Neuron (in vitro differentiated cells): ENCODE measurements around the gene LTF.

ENCODE experiments used
- H2AFZ ChIP-seq: one replicate; pipeline ENCODE4 v1.6.1; 2013; ENCODE audit warnings: low read depth, mild to moderate bottlenecking, inconsistent platforms, low read length, moderate library complexity
- H3K27me3 ChIP-seq: one replicate; pipeline ENCODE4 v1.6.1; 2013; ENCODE audit warnings: low read length; ENCODE audit not compliant: insufficient read depth
- H3K36me3 ChIP-seq: one replicate; pipeline ENCODE4 v1.6.1; 2013; ENCODE audit warnings: low read length; ENCODE audit not compliant: insufficient read depth
- H3K4me1 ChIP-seq: one replicate; pipeline ENCODE4 v1.6.1; 2013; ENCODE audit warnings: low read length; ENCODE audit not compliant: insufficient read depth
- H3K4me3 ChIP-seq: 2 replicates; pipeline ENCODE4 v1.5.1; 2013; ENCODE audit warnings: mild to moderate bottlenecking, low read length, moderate library complexity
- H3K9me3 ChIP-seq: one replicate; pipeline ENCODE4 v1.6.1; 2013; ENCODE audit warnings: low read length

The LTF gene

DNA sequence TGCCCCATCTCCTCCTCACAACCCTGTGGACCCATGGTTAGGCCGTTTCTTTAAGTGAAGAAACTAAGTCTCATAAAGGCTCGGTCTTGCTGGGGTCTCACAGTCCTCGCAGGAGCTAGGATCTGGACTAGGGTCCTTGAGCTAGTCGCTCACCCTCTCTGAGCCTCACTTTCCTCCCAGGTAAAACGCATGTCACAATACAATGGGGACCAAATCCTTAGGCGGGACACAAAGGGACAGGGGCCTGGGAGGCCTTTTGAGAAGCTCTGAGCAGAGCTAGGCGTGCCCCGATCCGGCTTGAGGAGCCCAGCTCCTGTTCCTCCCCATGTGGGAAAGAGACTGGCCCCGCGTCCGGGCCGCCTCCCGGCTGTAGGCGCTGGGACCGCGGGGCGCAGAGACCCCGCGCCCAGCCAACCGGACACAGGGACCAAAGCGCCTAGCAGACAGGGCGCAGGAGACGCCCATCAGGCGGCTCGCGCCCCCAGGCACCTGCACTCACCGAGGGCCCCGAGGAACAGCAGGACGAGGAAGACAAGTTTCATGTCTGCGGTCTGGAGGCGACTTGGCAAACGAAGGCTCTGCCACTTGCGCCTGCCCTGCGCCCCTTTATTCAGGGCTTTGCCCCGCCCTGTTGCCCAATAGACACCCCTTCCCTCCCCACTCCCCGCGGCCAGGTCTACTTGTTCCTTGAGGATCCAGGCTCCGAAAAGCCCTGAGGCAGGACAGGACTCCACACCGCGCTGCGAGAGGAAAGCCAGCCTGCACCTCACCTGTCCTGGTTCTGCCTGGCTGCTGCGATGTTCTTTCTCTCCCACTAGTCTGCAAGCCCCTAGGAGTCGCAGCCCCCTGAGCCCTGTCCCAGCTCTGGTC lies at the start of gene LTF:
Gene LTF (minus strand): TSS at position 580 of the 870 bp plus-strand sequence. CDS start 38 bp downstream, at position 542.
- Histone ChIP-seq H3K27me3 (no peaks in the 10 kb centered on the region), H2AFZ (no peak within 1 kb of the TSS), H3K36me3 (no peaks in the 10 kb centered on the region), H3K4me3 (no peak within 1 kb of the TSS), H3K9me3 (no peaks in the 10 kb centered on the region), H3K4me1 (no peaks in the 10 kb centered on the region)

DNA sequence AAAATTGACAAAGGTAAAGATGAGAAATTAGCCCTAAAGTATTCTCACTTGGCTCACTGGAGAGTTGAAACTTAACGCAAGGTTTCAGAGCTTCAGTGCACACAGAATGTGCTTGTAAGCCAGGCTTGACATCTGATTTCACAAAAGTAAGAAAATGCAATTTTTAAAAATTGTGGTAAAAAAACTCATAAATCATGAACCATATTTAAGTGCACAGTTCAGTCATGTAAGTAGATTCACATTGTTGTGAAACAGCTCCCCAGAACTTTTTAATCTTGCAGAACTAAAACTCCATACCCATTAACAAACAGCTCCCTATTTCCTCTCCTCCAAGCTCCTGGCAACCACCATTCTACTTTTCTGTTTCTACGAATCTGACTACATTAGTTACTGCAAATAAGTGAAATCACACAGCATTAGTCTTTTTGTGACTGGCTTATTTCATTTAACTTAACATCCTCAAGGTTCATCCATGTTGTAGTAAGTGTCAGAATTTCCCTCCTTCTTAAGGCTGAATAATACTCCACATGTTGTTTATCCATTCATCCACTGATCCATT lies 47.6 kb upstream of the LTF start:
- Histone ChIP-seq H3K36me3 (no peaks in the 10 kb centered on the region), H3K4me3 (no peak overlapping the region), H3K9me3 (no peaks in the 10 kb centered on the region), H3K4me1 (no peaks in the 10 kb centered on the region), H3K27me3 (no peaks in the 10 kb centered on the region), H2AFZ (no peak overlapping the region)

DNA sequence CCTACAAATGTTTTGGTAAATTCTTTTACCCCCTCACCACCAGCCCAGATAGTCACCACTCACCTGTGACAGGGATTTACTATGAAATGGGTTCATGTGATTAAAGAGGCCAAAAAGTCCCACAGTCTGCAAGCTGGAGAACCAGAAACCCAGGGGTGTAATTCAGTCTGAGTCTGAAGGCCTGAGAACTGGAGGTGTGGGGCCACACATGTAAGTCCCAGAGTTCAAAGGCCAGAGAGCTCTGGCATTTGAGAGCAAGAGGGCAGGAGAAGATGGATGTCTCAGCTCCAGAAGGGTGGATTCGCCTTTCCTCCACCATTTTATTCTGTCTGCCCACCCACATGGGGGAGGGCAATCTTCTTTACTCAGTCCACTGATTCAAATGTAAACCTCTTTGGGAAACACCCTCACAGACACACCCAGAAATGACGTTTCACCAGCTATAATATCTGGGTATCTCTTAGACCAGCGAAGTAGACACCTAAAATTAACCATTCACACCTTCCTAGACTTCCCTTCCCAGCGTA lies 45.0 kb upstream of the LTF start:
- no peak overlapping the region for H3K4me3 ChIP-seq
- H3K36me3 ChIP-seq, result no peaks in the 10 kb centered on the region
- no peak overlapping the region for H2AFZ ChIP-seq
- no peaks in the 10 kb centered on the region for H3K4me1 ChIP-seq
- H3K27me3 ChIP-seq, result no peaks in the 10 kb centered on the region
- H3K9me3 ChIP-seq, result no peaks in the 10 kb centered on the region

GRCh38 chr3:46508850-46509591 lies 44.3 kb upstream of the LTF start:
- no peaks in the 10 kb centered on the region for H3K4me1 ChIP-seq
- H3K9me3 ChIP-seq, result no peaks in the 10 kb centered on the region
- H2AFZ ChIP-seq, result no peak overlapping the region
- H3K27me3 ChIP-seq, result no peaks in the 10 kb centered on the region
- no peaks in the 10 kb centered on the region for H3K36me3 ChIP-seq
- H3K4me3 ChIP-seq, result no peak overlapping the region

DNA sequence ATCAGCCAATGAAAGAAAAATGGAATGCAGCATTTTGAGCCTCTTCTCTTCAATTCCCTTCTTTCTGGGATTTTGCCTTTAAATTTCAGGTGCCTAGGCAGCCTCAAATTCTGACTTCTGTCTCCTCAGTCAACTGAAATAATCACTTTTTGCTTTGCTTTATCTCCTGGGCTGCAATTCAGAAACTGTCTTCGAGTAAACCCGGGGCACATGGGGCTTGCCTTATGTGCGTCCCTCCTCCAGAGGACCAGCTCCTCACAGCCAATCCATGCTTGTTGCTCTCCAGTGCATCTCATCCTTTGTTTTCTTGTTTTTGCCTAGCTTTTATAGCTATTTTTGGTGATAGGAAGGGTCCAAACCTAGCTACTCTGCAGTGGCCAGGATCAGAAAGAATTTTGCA lies 41.8 kb upstream of the LTF start:
- no peaks in the 10 kb centered on the region for H3K4me1 ChIP-seq
- H3K36me3 ChIP-seq, result no peaks in the 10 kb centered on the region
- no peak overlapping the region for H2AFZ ChIP-seq
- no peaks in the 10 kb centered on the region for H3K27me3 ChIP-seq
- H3K9me3 ChIP-seq, result no peaks in the 10 kb centered on the region
- no peak overlapping the region for H3K4me3 ChIP-seq

GRCh38 chr3:46505953-46506352 lies 41.2 kb upstream of the LTF start:
- no peak overlapping the region for H2AFZ ChIP-seq
- no peaks in the 10 kb centered on the region for H3K27me3 ChIP-seq
- no peaks in the 10 kb centered on the region for H3K9me3 ChIP-seq
- no peaks in the 10 kb centered on the region for H3K4me1 ChIP-seq
- no peaks in the 10 kb centered on the region for H3K36me3 ChIP-seq
- H3K4me3 ChIP-seq, result no peak overlapping the region

GRCh38 chr3:46504789-46505188 lies 40.1 kb upstream of the LTF start:
- Histone ChIP-seq H3K4me1 (no peaks in the 10 kb centered on the region), H2AFZ (no peak overlapping the region), H3K36me3 (no peaks in the 10 kb centered on the region), H3K4me3 (no peak overlapping the region), H3K27me3 (no peaks in the 10 kb centered on the region), H3K9me3 (no peaks in the 10 kb centered on the region)

DNA sequence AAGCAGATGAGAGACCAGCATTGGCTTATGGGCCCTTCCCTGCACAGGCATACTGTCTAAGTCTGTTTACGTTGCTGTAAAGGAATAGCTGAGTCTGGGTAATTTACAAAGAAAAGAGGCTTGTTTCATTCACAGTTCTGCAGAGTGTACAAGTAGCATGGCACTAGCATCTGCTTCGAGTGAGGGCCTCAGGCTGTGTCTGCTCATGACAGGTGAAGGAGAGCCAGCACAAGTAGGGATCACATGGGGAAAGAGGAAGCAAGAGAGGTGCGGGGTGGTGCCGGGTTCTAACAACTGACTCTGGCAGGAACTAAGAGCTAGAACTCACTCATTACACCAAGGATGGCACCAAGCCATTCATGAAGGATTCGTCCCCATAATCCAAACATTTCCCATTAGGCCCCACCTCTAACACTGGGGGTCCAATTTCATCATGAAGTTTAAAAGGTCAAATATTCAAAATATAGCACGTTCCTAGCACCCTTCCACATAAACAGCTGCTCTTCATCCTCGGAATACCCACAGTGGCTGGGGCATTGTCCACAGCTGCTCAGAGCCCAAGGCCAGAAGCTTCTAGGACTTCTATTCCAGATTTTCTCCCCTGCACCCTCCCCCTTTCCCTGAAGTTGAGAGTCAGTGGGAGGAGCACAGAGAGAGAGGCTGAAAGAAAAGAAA lies 38.6 kb upstream of the LTF start:
- Histone ChIP-seq H3K27me3 (no peaks in the 10 kb centered on the region), H3K4me1 (no peaks in the 10 kb centered on the region), H3K36me3 (no peaks in the 10 kb centered on the region), H3K9me3 (no peaks in the 10 kb centered on the region), H3K4me3 (no peak overlapping the region), H2AFZ (no peak overlapping the region)

DNA sequence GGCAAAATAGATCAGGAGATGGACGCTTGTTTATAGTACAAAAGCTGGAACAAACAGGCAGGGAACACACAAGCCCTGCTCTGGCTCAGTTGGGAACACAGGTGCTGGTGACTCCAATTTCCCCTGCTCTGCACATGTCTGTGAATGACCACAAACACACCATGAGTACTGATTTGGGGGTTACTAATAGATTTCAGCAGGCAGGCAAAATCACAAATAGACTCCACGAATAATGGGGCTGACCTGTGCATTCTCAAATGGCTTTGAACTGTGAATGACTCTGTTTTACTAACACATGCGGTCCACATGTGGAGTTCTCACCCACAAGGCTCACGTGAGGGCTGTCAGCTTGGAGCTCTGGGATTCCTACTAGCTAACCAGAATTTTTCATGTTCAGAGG lies 37.0 kb upstream of the LTF start:
- no peaks in the 10 kb centered on the region for H3K9me3 ChIP-seq
- H3K4me3 ChIP-seq, result no peak overlapping the region
- no peaks in the 10 kb centered on the region for H3K36me3 ChIP-seq
- no peaks in the 10 kb centered on the region for H3K27me3 ChIP-seq
- no peak overlapping the region for H2AFZ ChIP-seq
- H3K4me1 ChIP-seq, result no peaks in the 10 kb centered on the region

DNA sequence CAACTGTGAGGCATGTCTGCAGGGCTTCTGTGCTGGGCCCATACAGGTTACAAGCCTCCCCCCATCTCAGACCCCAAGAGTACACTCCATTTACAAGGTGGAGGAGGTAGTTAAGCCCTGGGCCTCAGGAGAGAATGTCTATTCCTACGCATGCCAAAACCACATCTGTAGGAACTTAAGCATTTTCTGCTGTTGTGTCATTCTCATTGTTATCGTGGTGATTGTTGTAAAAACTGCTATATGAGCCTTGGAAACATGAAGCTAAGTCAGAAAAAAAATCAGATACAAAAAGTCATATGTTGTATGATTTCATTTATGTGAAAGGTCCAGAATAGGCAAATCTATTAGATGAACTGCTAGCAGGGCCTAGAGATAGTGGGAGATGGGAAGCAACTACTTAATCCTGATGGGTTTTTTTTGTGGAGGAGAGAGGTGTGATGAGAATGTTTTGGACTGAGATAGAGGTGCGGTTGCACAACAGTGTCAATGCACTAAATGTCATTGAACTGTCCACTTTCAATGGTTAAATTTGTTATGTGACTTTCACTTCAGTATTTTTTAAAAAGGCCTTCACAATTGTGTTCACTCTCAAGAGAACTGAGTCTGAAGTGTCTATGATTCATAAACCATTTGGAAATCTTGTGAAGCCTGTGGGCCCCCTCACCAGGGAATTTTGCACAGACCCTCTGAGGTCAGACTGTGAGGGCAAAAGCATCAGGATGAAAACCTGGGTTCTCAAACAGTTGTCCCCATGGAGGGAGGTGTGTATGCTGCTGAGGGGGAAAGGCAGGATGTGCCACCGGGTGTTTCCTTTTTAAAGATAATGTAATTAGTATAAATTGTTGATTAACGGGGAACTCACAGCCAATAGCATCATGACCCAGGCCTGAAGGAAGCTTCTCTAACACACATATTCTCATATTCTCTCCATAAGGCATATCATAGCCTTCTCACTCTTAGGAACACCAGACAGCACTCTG lies 36.2 kb upstream of the LTF start:
- Histone ChIP-seq H3K9me3 (no peaks in the 10 kb centered on the region), H3K27me3 (no peaks in the 10 kb centered on the region), H2AFZ (no peak overlapping the region), H3K4me1 (no peaks in the 10 kb centered on the region), H3K4me3 (no peak overlapping the region), H3K36me3 (no peaks in the 10 kb centered on the region)

GRCh38 chr3:46498916-46499519 lies 34.3 kb upstream of the LTF start:
- Histone ChIP-seq H3K4me3 (no peak overlapping the region), H3K9me3 (no peaks in the 10 kb centered on the region), H3K27me3 (no peaks in the 10 kb centered on the region), H3K4me1 (no peaks in the 10 kb centered on the region), H2AFZ (no peak overlapping the region), H3K36me3 (no peaks in the 10 kb centered on the region)
